Right hindlimb (tissue), 1 donor: ENCODE measurements around the gene DUSP1.
"Not testable (repeated sequence)": the region's sequence is repeated elsewhere in the genome, so short reads cannot be mapped to it uniquely, and the experiment has no call there.

Experiments
- DNase-seq: peaks from one replicate; pipeline ENCODE4 v3.0.0-alpha.2; 2018

Gene DUSP1

GRCh38 chr5:172796306-172796705 lies 25.3 kb upstream of the DUSP1 start:
- DNase-seq: no peak

GRCh38 chr5:172795318-172795977 lies 24.5 kb upstream of the DUSP1 start:
- DNase-seq: peak; percentile 99

GRCh38 chr5:172793577-172794488 lies 22.8 kb upstream of the DUSP1 start:
- no peak for DNase-seq

- no peak for DNase-seq
Observed at GRCh38 chr5:172792701-172793570, 21.9 kb upstream of the DUSP1 start.

- no peak for DNase-seq
Observed at GRCh38 chr5:172791726-172792445, 20.9 kb upstream of the DUSP1 start.

- DNase-seq: no peak
Observed at GRCh38 chr5:172791286-172791685, 20.3 kb upstream of the DUSP1 start.

- no peak for DNase-seq
Observed at GRCh38 chr5:172790496-172790889, 19.5 kb upstream of the DUSP1 start.

GRCh38 chr5:172789687-172790495 lies 18.9 kb upstream of the DUSP1 start:
- DNase-seq: no peak

GRCh38 chr5:172788771-172789686 lies 18.0 kb upstream of the DUSP1 start:
- DNase-seq: no peak

GRCh38 chr5:172787538-172787937 lies 16.5 kb upstream of the DUSP1 start:
- DNase-seq: not testable (repeated sequence)

GRCh38 chr5:172786736-172787462 lies 15.9 kb upstream of the DUSP1 start:
- DNase-seq: no peak

- no peak for DNase-seq
Observed at GRCh38 chr5:172785429-172786088, 14.6 kb upstream of the DUSP1 start.

- not testable (repeated sequence) for DNase-seq
Observed at GRCh38 chr5:172784162-172784561, 13.2 kb upstream of the DUSP1 start.

- DNase-seq: not testable (repeated sequence)
Observed at GRCh38 chr5:172783319-172783718, 12.3 kb upstream of the DUSP1 start.

GRCh38 chr5:172782169-172783039 lies 11.4 kb upstream of the DUSP1 start:
- no peak for DNase-seq

GRCh38 chr5:172779691-172780341 lies 8.8 kb upstream of the DUSP1 start:
- DNase-seq: no peak
